Endodermal cell (in vitro differentiated cells): ENCODE data around the gene LOXL3. TPM values are rescaled to one million over a fixed set of nuclear protein-coding genes. Genes with fewer than 3 reads are reported as not detected.

Experiments used
- DNase-seq: peaks from one replicate; pipeline ENCODE4 v3.0.0-alpha.2; 2017
- H3K27ac ChIP-seq: 2 replicates; pipeline ENCODE4 v1.5.1; 2013; ENCODE audit warnings: mild to moderate bottlenecking, low read depth, low read length, moderate library complexity
- H3K27me3 ChIP-seq: 2 replicates; pipeline ENCODE4 v1.6.1; 2013; ENCODE audit warnings: mild to moderate bottlenecking, low read length, moderate library complexity; ENCODE audit not compliant: insufficient read depth, control insufficient read depth, poor library complexity, severe bottlenecking
- H3K36me3 ChIP-seq: 2 replicates; pipeline ENCODE4 v1.7.0; 2013; ENCODE audit warnings: mild to moderate bottlenecking, low read length, moderate library complexity; ENCODE audit not compliant: control insufficient read depth, insufficient read depth
- H3K4me1 ChIP-seq: one replicate; pipeline ENCODE4 v1.7.0; 2013; ENCODE audit warnings: low read length; ENCODE audit not compliant: control insufficient read depth, insufficient read depth
- H3K4me3 ChIP-seq: 2 replicates; pipeline ENCODE4 v1.5.1; 2013; ENCODE audit warnings: mild to moderate bottlenecking, low read length, moderate library complexity
- H3K9ac ChIP-seq: 2 replicates; pipeline ENCODE4 v1.6.1; 2013; ENCODE audit warnings: mild to moderate bottlenecking, low read length, moderate library complexity; ENCODE audit not compliant: poor library complexity, severe bottlenecking; ENCODE audit errors: extremely low read depth
- H3K9me3 ChIP-seq: 2 replicates; pipeline ENCODE4 v1.6.1; 2013; ENCODE audit warnings: mild to moderate bottlenecking, low read length, moderate library complexity; ENCODE audit not compliant: control insufficient read depth
- H3K27ac Mint-ChIP-seq: 2 replicates; pipeline ENCODE4 v1.8.0; 2020; ENCODE audit warnings: mixed read lengths
- H3K27me3 Mint-ChIP-seq: 2 replicates; pipeline ENCODE4 v1.8.0; 2021; ENCODE audit warnings: mild to moderate bottlenecking, mixed read lengths; ENCODE audit not compliant: insufficient read depth
- H3K36me3 Mint-ChIP-seq: 2 replicates; pipeline ENCODE4 v1.8.0; 2020; ENCODE audit warnings: low read depth, mixed read lengths
- H3K4me1 Mint-ChIP-seq: 2 replicates; pipeline ENCODE4 v1.8.0; 2020; ENCODE audit warnings: mixed read lengths
- H3K4me3 Mint-ChIP-seq: 2 replicates; pipeline ENCODE4 v1.8.0; 2020; ENCODE audit warnings: mild to moderate bottlenecking, moderate library complexity, mixed read lengths
- H3K9me3 Mint-ChIP-seq: 2 replicates; pipeline ENCODE4 v1.8.0; 2020; ENCODE audit warnings: mild to moderate bottlenecking, mixed read lengths
- WGBS, 2 experiments: methylation state at CpG; one replicate each; pipeline versions ENCODE4 v1.1.5 to v1.1.7; 2013; ENCODE audit warnings: missing lambda C conversion rate in 2 of 2, mixed read lengths in 1 of 2; ENCODE audit not compliant: insufficient coverage in 1 of 2, insufficient read length in 1 of 2; 5-methylcytosine and 5-hydroxymethylcytosine counted together
- total RNA-seq, 2 donors: library from RNA; stranded (reverse); fragmentation: NEBNext Ultra II Directional in 1 of 2; extraction: Animal tissue kit (Norgen Biotek cat#: 25700) in 1 of 2; gene quantifications; 2 replicates in 1 of 2; 3 replicates in 1 of 2; pipeline ENCODE4 v1.2.1, GENCODE V29; 2021
- TF ChIP-seq, protein P1 (sequence below): fragments of 200-600 bp; sonication (generic); conservative IDR thresholded peaks from 2 replicates; pipeline ENCODE4 v1.5.0; 2021; ENCODE audit warnings: antibody characterized with exemption, mild to moderate bottlenecking

Gene LOXL3
- total RNA-seq, 2 donors from 2014 or later, result 5.4 to 7.6 TPM

DNA sequence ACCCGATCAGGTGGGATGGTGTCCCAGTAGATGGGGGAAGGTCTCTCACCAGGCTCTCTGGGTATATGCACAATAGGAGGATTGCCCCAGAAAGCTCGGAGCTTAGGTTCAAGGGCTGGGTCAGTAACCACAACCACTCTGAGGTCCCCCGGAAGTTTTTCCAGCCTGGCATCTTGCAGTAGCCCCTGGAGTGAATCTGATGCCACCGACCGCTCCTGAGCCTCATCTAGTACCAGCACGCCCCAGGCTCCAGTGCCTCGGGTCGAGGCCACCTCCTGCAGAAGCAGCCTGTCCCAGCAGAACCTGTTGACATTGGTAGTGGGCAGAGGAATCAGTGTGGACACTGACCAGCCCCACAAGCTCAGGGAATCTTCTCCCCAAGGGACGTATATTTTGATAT, 29.7 kb downstream of the LOXL3 start:
- H3K27ac Mint-ChIP-seq, result no peak overlapping the region

DNA sequence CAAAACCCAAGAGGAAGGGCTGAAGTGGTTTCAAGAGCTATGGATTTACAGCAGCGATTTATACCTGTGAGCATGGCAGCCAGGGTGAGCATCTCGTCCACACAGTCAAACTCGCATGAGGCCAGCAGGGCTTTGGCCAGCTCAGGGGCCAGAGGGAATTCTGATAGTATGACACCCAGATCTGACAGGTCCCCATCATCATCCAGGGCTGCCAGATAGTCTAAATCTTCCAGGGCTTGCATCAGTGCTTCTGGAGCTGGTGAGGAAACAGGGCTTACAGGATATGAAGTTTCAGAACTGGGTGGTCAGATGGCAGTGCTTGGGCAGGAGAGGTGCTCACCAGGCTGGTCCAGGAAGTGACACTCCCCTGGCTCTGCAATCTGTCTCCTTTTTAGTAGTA, 31.2 kb downstream of the LOXL3 start:
- no peak for DNase-seq
- Mint-ChIP-seq H3K9me3 (no peaks in the 10 kb centered on the region), H3K4me1 (no peaks in the 10 kb centered on the region), H3K27ac (no peak overlapping the region), H3K36me3 (peaks cover 15% of the 10 kb centered on the region), H3K27me3 (peaks cover 66% of the 10 kb centered on the region), H3K4me3 (no peak overlapping the region)
- Histone ChIP-seq H3K4me1 (no peaks in the 10 kb centered on the region), H3K4me3 (no peak overlapping the region), H3K9me3 (no peaks in the 10 kb centered on the region), H3K36me3 (peaks cover 18% of the 10 kb centered on the region), H3K9ac (no peak overlapping the region), H3K27me3 (peaks cover 67% of the 10 kb centered on the region), H3K27ac (no peak overlapping the region)
- 88 to 90% methylated on average over 3 of the region's 3 CpGs for WGBS, 2 experiments
- TF ChIP-seq, protein P1, sequence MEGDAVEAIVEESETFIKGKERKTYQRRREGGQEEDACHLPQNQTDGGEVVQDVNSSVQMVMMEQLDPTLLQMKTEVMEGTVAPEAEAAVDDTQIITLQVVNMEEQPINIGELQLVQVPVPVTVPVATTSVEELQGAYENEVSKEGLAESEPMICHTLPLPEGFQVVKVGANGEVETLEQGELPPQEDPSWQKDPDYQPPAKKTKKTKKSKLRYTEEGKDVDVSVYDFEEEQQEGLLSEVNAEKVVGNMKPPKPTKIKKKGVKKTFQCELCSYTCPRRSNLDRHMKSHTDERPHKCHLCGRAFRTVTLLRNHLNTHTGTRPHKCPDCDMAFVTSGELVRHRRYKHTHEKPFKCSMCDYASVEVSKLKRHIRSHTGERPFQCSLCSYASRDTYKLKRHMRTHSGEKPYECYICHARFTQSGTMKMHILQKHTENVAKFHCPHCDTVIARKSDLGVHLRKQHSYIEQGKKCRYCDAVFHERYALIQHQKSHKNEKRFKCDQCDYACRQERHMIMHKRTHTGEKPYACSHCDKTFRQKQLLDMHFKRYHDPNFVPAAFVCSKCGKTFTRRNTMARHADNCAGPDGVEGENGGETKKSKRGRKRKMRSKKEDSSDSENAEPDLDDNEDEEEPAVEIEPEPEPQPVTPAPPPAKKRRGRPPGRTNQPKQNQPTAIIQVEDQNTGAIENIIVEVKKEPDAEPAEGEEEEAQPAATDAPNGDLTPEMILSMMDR, result no peak

More for the DNA sequence above, 29.7 kb downstream of the LOXL3 start:
- TF ChIP-seq, protein P1, result no peak
- H3K4me3 Mint-ChIP-seq, result no peak overlapping the region
- Histone ChIP-seq H3K4me1 (no peaks in the 10 kb centered on the region), H3K9me3 (no peaks in the 10 kb centered on the region), H3K4me3 (no peak overlapping the region), H3K36me3 (peaks cover 26% of the 10 kb centered on the region), H3K27me3 (peaks cover 52% of the 10 kb centered on the region), H3K27ac (no peak overlapping the region), H3K9ac (no peak overlapping the region)
- H3K36me3 Mint-ChIP-seq, result peaks cover 21% of the 10 kb centered on the region
- no peaks in the 10 kb centered on the region for H3K9me3 Mint-ChIP-seq
- 89 to 98% methylated on average over 6 to 9 of the region's 9 CpGs for WGBS, 2 experiments
- H3K4me1 Mint-ChIP-seq, result peaks cover 4% of the 10 kb centered on the region
- no peak for DNase-seq
- peaks cover 51% of the 10 kb centered on the region for H3K27me3 Mint-ChIP-seq

DNA sequence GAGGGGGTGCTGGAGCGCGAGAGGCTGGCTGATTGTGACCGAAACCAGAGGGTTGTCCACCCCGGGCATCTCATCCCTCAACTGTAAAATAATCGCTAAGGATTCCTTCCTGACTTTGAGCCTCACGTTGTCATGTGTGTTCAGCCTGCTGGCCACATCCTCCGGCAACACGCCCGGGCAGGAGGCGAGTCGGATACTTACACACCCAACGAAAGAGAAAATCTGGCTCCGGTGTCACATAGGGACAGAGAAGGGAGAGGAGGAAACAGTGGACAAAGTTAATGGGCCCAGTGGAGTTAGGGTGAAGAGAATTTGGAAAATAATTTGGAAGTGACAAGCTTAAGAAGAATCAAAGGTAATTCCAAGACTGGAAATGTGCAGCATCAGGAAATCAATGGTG, 37.1 kb downstream of the LOXL3 start:
- Histone ChIP-seq H3K27ac (no peak overlapping the region), H3K4me3 (no peak overlapping the region), H3K27me3 (peaks cover 100% of the 10 kb centered on the region), H3K9me3 (peaks cover 9% of the 10 kb centered on the region), H3K9ac (no peak overlapping the region), H3K36me3 (no peaks in the 10 kb centered on the region), H3K4me1 (peaks cover 3% of the 10 kb centered on the region)
- no peak overlapping the region for H3K4me3 Mint-ChIP-seq
- H3K4me1 Mint-ChIP-seq, result peaks cover 9% of the 10 kb centered on the region
- H3K27me3 Mint-ChIP-seq, result peaks cover 96% of the 10 kb centered on the region
- peaks cover 2% of the 10 kb centered on the region for H3K36me3 Mint-ChIP-seq
- TF ChIP-seq, protein P1, result no peak
- 89% methylated on average over 13 of the region's 13 CpGs for WGBS, 2 experiments
- H3K9me3 Mint-ChIP-seq, result peaks cover 9% of the 10 kb centered on the region
- H3K27ac Mint-ChIP-seq, result no peak overlapping the region
- no peak for DNase-seq
